T1000 (cell line): ENCODE measurements around the gene SURF6.
"Not testable (repeated sequence)": the region's sequence is repeated elsewhere in the genome, so short reads cannot be mapped to it uniquely, and the experiment has no call there.

Source experiments
- DNase-seq: peaks from one replicate; lab custom pipeline; 2025; ENCODE audit warnings: mixed read lengths; lab: John Stamatoyannopoulos, UW

The SURF6 gene

GRCh38 chr9:133327021-133327420 lies 9.0 kb downstream of the SURF6 start:
- not testable (repeated sequence) for DNase-seq

DNA sequence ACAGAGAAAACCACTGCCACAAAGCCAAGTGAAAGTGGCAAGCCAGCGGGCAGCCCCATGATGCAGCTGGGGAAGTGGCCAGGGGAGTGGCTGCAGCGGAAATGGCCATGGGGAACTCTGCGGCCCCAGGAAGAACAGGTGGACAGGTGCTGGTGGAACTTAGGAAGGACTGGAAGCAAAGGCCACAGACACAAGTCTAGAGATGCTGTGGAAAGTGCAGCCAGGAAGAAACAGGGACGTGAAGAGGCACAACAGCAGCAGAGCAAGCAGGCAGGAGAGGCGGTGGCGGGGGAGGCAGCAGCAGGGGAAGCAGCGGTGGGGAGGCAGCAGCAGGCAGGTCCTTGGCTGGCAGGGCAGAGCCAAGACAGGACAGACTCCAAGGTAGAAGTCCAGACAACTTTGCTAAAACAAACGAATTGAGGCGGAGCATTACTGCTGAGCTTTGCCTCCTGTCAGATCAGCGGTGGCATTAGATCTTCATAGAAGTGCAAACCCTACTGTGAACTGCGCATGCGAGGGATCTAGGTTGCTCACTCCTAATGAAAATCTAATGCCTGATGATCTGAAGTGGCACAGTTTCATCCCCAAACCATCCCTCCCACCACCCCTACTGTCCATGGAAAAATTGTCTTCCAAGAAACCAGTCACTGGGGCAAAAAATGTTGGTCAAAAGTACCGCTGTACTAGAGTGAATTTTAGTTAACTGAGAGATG lies 11.8 kb downstream of the SURF6 start:
- DNase-seq: no peak

DNA sequence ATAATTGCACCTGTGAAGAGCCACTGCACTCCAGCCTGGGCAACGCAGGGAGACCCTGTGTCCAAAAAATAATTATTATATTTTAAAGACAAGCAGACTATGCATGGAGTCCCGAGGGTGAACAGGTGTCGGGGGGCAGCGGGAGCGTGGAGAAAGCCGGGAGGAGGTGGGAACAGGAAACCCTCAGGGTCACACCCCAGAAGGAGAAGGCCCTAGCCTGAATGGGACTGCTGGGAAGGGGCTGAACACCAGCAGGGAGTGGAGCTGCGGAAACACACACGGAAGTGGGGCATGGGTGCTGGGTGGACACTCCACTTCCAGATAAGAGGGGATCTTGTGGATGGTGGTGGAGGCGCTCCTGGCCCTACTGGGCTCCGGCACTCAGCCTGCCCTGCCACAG lies 12.8 kb downstream of the SURF6 start:
- no peak for DNase-seq

DNA sequence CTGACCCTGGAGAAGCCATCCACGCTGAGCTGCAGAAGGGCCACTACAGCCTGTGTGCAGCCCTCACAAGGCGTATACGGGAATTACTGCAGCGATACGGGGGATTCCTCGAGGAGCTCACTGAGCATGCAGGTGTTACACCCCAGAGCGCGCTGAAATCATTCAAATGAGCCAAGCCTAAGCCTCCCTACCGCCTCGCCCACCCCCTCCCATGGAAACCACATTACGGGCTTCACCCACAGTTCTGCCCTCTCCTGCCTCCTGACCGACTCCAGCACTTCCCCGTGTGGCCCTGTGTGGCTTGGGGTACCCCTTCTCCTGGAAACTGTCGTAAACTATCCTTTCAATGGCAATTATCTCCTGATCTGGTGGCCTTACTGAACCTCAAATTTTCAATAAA lies 13.3 kb downstream of the SURF6 start:
- no peak for DNase-seq

DNA sequence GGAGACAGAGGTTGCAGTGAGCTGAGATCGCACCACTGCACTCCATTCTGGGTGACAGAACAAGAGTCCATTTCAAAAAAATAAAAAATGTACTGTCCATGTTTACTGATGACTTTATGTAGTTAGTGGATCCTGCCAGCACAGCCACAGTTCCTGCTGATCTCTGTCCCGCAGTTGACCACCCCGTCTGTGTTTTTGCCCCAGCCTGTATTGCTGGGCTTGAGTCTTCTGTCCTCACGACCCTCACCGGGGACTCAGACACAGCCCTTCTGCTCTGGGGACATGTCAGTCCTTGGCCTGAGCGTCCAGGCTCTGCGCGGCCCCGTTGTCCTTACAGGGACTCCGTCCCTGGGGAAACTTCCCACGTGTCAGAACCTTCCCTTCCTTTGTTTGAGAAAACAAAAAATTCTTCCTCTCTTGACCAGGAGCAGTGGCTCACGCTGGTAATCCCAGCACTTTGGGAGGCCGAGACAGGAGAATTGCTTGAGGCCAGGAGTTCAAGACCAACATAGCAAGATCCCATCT lies 14.5 kb downstream of the SURF6 start:
- DNase-seq: no peak

GRCh38 chr9:133320421-133320881 lies 15.5 kb downstream of the SURF6 start:
- no peak for DNase-seq

- DNase-seq: not testable (repeated sequence)
These were observed 18.4 kb downstream of the SURF6 start for GRCh38 chr9:133317551-133317950.

DNA sequence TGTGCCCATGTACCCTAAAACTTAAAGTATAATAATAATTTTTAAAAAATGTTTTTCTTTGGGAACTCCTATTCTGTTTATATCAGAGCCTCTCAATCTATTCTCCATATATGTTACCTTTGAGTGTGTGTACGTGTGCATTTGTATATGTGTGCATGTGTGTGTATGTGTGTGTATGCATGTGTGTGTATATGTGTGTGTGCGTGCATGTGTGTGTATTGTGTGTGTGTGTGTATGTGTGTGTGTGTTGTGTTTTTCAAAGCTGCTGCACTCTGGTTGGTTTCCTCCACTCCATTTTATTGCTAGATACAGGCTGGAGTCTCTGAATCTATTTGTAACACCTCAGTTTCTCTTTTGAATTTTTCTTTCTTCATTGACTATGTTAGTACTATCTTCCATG lies 20.0 kb downstream of the SURF6 start:
- no peak for DNase-seq

DNA sequence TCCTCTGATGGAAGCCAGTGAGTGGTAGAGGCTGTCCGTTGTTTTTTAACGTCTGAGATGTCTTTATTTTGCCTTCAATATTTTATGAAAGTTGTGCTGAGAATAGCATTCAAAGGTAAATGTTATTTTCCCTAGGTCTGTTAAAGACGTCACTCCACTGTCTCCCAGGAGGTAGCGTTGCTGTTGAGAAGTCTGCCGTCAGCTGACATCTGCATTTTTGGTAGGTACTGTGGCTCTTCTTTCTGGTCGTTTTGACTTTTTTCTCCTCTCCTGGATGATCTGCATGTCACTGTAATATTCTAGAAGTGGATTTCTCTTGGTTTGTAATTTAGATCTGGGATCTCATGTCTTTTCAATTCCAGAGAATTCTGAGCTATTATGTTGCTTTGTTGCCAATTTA lies 26.4 kb downstream of the SURF6 start:
- no peak for DNase-seq

- DNase-seq: no peak
These were observed 28.7 kb downstream of the SURF6 start for GRCh38 chr9:133307301-133307700.

GRCh38 chr9:133306242-133307204 lies 29.5 kb downstream of the SURF6 start:
- DNase-seq: no peak

DNA sequence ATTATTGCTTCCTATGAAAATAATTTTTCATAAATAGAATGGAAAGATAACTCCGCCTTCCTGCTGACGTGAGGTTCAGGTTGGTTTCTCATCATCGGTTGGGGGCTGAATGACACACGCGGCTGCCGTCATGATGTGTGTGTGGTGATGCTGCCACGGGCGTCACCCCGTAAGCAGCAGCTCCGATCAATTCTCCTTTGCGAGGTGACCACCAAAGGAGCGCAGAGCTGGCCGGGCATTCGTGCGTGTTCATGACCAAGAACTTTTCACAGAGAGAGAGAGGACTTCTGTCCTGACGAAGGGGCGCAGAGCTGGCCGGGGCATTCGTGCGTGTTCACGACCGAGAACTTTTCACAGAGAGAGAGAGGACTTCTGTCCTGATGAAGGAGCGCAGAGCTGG lies 30.3 kb downstream of the SURF6 start:
- no peak for DNase-seq

- no peak for DNase-seq
These were observed 31.3 kb downstream of the SURF6 start for GRCh38 chr9:133304477-133305377.

GRCh38 chr9:133304158-133304470 lies 31.9 kb downstream of the SURF6 start:
- DNase-seq: no peak

DNA sequence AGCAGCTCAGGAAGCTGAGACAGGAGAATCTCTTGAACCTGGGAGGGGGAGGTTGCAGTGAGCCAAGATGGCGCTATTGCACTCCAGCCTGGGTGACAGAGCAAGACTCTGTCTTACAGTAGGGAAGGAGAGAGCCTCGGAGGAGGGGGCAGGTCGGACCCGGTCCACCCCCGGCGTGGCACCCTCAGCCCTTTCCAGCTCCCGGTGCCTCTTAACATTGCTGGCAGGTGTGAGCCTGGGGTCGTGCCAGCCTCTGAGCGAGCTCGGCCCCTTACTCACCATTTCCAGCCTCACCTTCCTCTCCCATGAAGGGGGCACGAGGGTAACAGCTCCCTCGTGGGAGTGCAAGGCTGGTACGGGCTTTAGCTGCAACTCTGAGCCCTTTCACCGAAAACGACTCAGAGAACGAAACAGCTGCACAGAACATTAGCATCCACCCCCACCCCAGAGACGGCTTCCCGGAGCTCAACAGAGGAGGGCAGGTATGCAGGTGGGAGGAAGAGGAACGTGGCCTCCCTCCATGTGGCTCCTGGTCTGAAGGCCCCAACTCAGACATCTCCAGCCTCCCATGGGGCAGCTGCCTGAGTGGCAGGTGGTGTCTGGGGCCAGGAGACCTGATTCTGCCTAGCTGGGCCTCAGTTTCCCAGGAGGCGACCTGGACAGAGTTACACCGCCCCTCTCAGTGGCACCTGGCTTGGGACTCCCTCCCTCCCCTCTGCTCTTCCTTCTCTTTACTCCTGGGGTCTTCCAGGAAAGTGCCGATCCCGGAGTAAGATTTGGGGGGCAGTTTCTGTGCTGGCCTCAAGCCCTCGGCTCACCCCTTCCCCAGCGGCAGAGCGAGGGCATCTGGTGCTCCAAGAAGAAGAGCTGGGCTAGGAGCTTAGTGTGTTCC lies 32.5 kb downstream of the SURF6 start:
- DNase-seq: no peak

DNA sequence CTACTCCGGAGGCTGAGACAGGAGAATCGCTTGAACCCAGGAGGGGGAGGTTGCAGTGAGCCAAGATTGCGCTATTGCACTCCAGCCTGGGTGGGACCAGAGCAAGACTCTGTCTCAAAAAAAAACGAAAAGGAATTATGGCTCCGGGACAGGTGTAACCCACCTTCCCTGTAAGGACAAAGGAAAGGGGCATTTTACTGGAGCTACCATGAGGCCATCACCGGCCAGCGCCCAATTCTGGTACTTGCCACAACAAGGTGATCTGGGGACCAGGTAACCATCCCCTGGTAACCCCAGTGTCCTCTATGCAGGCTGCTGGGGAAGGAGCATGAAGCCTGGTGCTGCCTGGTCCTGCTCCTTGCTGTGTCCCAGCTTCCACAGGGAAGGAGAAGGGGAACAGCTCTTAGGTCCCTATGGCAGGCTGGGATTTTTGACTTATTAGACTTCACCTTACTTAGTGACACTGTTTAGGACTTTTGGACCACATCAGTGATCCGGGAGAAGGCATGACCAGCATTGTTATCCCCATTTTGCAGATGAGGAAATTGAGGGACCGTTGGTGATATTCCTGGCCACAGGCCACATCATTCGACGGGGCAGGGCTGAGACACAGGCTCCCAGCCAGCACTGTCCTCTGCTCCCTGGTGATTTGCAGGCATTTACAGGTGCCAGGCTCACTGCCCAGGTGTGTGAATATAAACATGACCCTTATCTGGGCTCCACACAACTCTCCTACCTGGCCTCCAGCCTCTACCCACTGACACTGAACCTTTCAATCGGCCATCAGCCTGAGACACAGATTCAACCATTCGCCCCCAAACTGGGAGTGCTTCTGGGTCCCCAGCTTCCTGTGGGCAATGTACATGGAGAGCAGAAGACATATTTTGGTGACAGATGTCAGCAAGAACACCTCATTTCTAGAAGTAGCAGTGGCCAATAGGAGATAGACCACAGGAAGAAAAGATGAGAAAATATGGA lies 34.4 kb downstream of the SURF6 start:
- no peak for DNase-seq

GRCh38 chr9:133299996-133300395 lies 36.0 kb downstream of the SURF6 start:
- DNase-seq: not testable (repeated sequence)

GRCh38 chr9:133294257-133294656 lies 41.7 kb downstream of the SURF6 start:
- no peak for DNase-seq

GRCh38 chr9:133290751-133291302 lies 45.2 kb downstream of the SURF6 start:
- no peak for DNase-seq
